Inflammatory macrophage treated with lipopolysaccharide for 4 hours (primary cell): ENCODE data around the gene DENND6A.
"Not testable (repeated sequence)": the region's sequence is repeated elsewhere in the genome, so short reads cannot be mapped to it uniquely, and the experiment has no call there.

ENCODE experiments used
- DNase-seq: peaks from one replicate; pipeline ENCODE4 v3.0.0-alpha.2; 2020

The DENND6A gene

GRCh38 chr3:57692396-57693147 is at the start of gene DENND6A:
Gene DENND6A (minus strand): TSS chr3:57693077. CDS start chr3:57693018, 59 bp downstream.
- peak; percentile 98 for DNase-seq

- no peak for DNase-seq
These were observed 47.1 kb upstream of the DENND6A start for GRCh38 chr3:57740027-57740426.

GRCh38 chr3:57738391-57738790 is 45.5 kb upstream of the DENND6A start:
- no peak for DNase-seq

GRCh38 chr3:57737840-57738239 is 45.0 kb upstream of the DENND6A start:
- DNase-seq = no peak

GRCh38 chr3:57735405-57735804 is 42.5 kb upstream of the DENND6A start:
- no peak for DNase-seq

GRCh38 chr3:57733790-57734189 is 40.9 kb upstream of the DENND6A start:
- no peak for DNase-seq

GRCh38 chr3:57731311-57731710 is 38.4 kb upstream of the DENND6A start:
- DNase-seq = peak; percentile 26

GRCh38 chr3:57730682-57731081 is 37.8 kb upstream of the DENND6A start:
- no peak for DNase-seq

GRCh38 chr3:57729334-57730045 is 36.6 kb upstream of the DENND6A start:
- peak; percentile 25 for DNase-seq

GRCh38 chr3:57727106-57727505 is 34.2 kb upstream of the DENND6A start:
- peak; percentile 89 for DNase-seq

GRCh38 chr3:57726397-57726796 is 33.5 kb upstream of the DENND6A start:
- no peak for DNase-seq

GRCh38 chr3:57718118-57718517 is 25.2 kb upstream of the DENND6A start:
- no peak for DNase-seq

- no peak for DNase-seq
These were observed 24.5 kb upstream of the DENND6A start for GRCh38 chr3:57717205-57717868.

- DNase-seq = no peak
These were observed 22.8 kb upstream of the DENND6A start for GRCh38 chr3:57715686-57716085.

- DNase-seq = no peak
These were observed 16.7 kb upstream of the DENND6A start for GRCh38 chr3:57709559-57709958.

GRCh38 chr3:57709031-57709430 is 16.2 kb upstream of the DENND6A start:
- DNase-seq = no peak

GRCh38 chr3:57706462-57706861 is 13.6 kb upstream of the DENND6A start:
- DNase-seq = peak; percentile 97

GRCh38 chr3:57705351-57705750 is 12.5 kb upstream of the DENND6A start:
- not testable (repeated sequence) for DNase-seq

GRCh38 chr3:57701781-57702180 is 8.9 kb upstream of the DENND6A start:
- no peak for DNase-seq

GRCh38 chr3:57700737-57701136 is 7.9 kb upstream of the DENND6A start:
- no peak for DNase-seq

- DNase-seq = peak; percentile 50
These were observed 6.7 kb upstream of the DENND6A start for GRCh38 chr3:57699591-57699990.

- peak; percentile 84 for DNase-seq
These were observed 4.0 kb upstream of the DENND6A start for GRCh38 chr3:57696801-57697321.

- DNase-seq = no peak
These were observed 1.3 kb upstream of the DENND6A start for GRCh38 chr3:57694146-57694545.

- peak; percentile 86 for DNase-seq
These were observed 813 bp downstream of the DENND6A start for GRCh38 chr3:57692133-57692395.
